GM21619 (cell line): ENCODE data around the gene IFRD1.

Experiments used
- ATAC-seq: cut with Tn5 transposase; IDR thresholded peaks from one replicate; pipeline ENCODE4 v1.9.1; 2021; ENCODE audit not compliant: unreplicated experiment

The IFRD1 gene

GRCh38 chr7:112449902-112450806, at the start of gene IFRD1:
IFRD1 (plus strand) TSS chr7:112450460; CDS start chr7:112450689, 229 bp downstream.
- ATAC-seq: peak; percentile 71

- no peak for ATAC-seq
These were observed 45.9 kb upstream of the IFRD1 start for GRCh38 chr7:112404321-112404720.

- ATAC-seq: no peak
These were observed 45.0 kb upstream of the IFRD1 start for GRCh38 chr7:112405286-112405685.

- no peak for ATAC-seq
These were observed 43.0 kb upstream of the IFRD1 start for GRCh38 chr7:112407261-112407660.

- no peak for ATAC-seq
These were observed 40.2 kb upstream of the IFRD1 start for GRCh38 chr7:112410092-112410491.

- no peak for ATAC-seq
These were observed 39.0 kb upstream of the IFRD1 start for GRCh38 chr7:112411186-112411795.

- ATAC-seq: no peak
These were observed 35.3 kb upstream of the IFRD1 start for GRCh38 chr7:112414855-112415490.

- ATAC-seq: no peak
These were observed 34.1 kb upstream of the IFRD1 start for GRCh38 chr7:112416127-112416526.

- ATAC-seq: no peak
These were observed 30.6 kb upstream of the IFRD1 start for GRCh38 chr7:112419543-112420130.

- no peak for ATAC-seq
These were observed 29.9 kb upstream of the IFRD1 start for GRCh38 chr7:112420236-112420861.

GRCh38 chr7:112421666-112422486, 28.4 kb upstream of the IFRD1 start:
- ATAC-seq: peak; percentile 56

GRCh38 chr7:112422842-112423496, 27.3 kb upstream of the IFRD1 start:
- peak; percentile 67 for ATAC-seq

GRCh38 chr7:112423987-112424386, 26.3 kb upstream of the IFRD1 start:
- no peak for ATAC-seq

- ATAC-seq: no peak
These were observed 22.3 kb upstream of the IFRD1 start for GRCh38 chr7:112427984-112428383.

GRCh38 chr7:112428715-112429114, 21.5 kb upstream of the IFRD1 start:
- no peak for ATAC-seq

- ATAC-seq: no peak
These were observed 19.6 kb upstream of the IFRD1 start for GRCh38 chr7:112430649-112431048.

- ATAC-seq: no peak
These were observed 18.5 kb upstream of the IFRD1 start for GRCh38 chr7:112431803-112432202.

GRCh38 chr7:112433289-112433688, 17.0 kb upstream of the IFRD1 start:
- no peak for ATAC-seq

GRCh38 chr7:112437072-112437471, 13.2 kb upstream of the IFRD1 start:
- no peak for ATAC-seq

GRCh38 chr7:112439476-112439875, 10.8 kb upstream of the IFRD1 start:
- no peak for ATAC-seq
